ENCODE data around the gene REV1.

REV1 gene

DNA sequence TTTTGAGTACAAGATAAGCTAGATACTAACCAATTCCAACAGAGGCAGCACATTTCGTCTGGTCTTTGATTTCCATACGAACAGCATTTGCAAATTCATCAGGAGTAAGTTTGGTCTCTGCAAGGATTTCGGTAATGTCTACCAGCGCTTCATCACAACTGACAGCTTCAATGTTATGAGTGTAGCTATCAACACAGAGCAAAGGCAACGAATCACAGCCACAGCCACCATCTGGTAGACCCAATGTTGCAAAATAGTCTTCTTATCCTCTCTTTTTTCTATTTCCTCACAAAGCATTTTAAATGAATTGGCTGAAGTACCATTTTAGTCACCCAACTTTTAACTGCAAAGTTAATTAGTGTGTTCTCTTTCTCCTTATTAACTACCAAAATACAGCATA, 68.3 kb downstream of the REV1 start:
- intact Hi-C loops (cut with micrococcal nuclease): no loop called here
- H3K27ac Mint-ChIP-seq: no peak overlapping the region

DNA sequence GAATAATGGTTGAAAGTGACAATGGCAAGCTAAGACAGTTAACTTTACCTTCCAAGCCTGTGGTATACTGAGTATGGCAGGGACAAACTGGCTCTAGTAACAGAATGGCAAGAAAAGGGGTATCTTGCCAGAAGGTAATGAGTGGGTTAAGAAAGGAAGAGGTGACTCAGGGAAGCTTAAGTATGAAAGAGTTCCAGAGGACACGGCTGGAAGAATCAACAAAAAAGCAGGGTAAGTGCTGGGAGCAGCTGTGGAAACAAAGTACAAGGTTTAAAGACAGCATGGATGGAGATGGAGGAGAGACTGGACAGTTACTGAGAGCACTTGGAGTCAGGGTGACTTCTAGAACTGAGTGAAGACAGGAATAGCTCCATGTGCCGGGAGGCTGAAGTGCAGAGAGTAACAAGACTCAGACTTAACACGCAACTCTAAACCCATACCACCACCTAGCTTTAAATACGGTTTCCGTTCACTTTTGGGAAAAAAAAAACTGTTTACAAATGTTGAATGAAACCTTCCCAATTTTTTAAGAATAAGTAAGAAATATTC, 69.0 kb downstream of the REV1 start:
- Mint-ChIP-seq H3K27me3 (no peaks in the 10 kb centered on the region), H3K4me3 (no peak overlapping the region), H3K27ac (no peak overlapping the region), H3K9me3 (no peaks in the 10 kb centered on the region), H3K36me3 (ENCODE audit: low read depth) (peaks cover 83% of the 10 kb centered on the region), H3K4me1 (ENCODE audit: low read depth) (peaks cover 9% of the 10 kb centered on the region)
- intact Hi-C loops (cut with micrococcal nuclease): no loop called here

More for the DNA sequence above, 68.3 kb downstream of the REV1 start:
- Mint-ChIP-seq H3K9me3 (no peaks in the 10 kb centered on the region), H3K4me1 (ENCODE audit: low read depth) (peaks cover 9% of the 10 kb centered on the region), H3K4me3 (no peak overlapping the region), H3K36me3 (ENCODE audit: low read depth) (peaks cover 81% of the 10 kb centered on the region), H3K27me3 (no peaks in the 10 kb centered on the region)

DNA sequence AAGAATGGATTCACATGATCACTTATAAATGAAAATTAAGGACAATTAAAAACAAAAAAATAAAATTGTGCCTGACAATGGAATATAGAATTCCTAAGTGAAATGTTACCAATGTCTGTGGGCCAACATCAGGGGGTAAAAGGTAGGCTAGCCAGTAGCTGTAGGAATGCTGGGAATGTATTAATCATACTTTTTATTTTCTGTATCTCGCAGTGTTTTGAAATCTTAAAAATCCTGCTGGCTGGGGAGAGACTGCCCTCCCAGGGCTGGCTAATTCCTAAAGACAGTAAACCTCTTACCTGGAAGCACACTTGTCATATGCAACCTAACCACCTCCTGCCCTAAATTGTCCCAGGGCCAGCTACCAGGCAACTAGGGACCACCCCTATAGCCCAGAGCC, 69.8 kb downstream of the REV1 start:
- H3K27me3 Mint-ChIP-seq: no peaks in the 10 kb centered on the region
- peaks cover 10% of the 10 kb centered on the region for H3K4me1 Mint-ChIP-seq (ENCODE audit: low read depth)
- peaks cover 85% of the 10 kb centered on the region for H3K36me3 Mint-ChIP-seq (ENCODE audit: low read depth)
- intact Hi-C loops (cut with micrococcal nuclease): no loop called here
- H3K27ac Mint-ChIP-seq: peak overlapping the region; percentile 6
- no peaks in the 10 kb centered on the region for H3K9me3 Mint-ChIP-seq
- no peak overlapping the region for H3K4me3 Mint-ChIP-seq

DNA sequence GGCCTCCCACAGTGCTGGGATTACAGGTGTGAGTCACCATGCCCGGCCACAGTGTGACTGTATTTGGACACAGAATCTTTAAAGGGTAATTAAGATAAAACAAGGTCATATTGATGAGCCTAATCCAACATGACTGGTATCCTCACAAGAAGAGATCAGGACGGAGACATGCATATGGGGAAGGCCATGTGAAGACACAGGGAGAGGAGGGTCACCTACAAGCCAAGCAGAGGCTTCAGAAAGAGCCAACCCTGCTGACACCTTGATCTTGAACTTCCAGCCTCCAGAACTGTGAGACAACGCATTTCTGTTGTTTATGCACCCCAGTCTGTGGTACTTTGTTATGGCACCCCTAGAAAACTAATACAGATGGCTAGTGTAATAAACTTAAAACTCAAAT, 72.4 kb downstream of the REV1 start:
- Mint-ChIP-seq H3K4me1 (ENCODE audit: low read depth) (peaks cover 9% of the 10 kb centered on the region), H3K9me3 (no peaks in the 10 kb centered on the region), H3K36me3 (ENCODE audit: low read depth) (peaks cover 78% of the 10 kb centered on the region), H3K27ac (no peak overlapping the region), H3K4me3 (no peak overlapping the region), H3K27me3 (no peaks in the 10 kb centered on the region)
- intact Hi-C loops (cut with micrococcal nuclease): no loop called here

DNA sequence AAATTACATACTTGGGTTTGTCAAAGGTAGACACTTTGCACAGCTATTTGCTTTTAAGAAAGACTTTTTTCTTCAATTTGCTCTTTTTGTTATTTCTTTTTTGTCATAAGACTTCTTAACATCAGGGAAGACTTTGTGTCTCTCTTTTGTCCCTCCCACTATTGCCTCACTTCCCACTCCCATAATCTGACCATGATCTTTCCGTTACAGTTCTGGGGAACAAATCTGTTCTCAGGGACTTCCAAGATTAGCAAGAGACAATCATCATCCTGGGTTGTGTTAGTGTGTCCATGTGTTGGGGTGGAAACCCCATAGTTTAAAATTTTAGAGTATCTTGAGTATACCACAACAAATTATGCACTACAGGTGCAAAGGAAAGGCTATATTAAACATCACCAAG, 75.3 kb downstream of the REV1 start:
- no peaks in the 10 kb centered on the region for H3K27me3 Mint-ChIP-seq
- intact Hi-C loops (cut with micrococcal nuclease): no loop called here
- H3K4me1 Mint-ChIP-seq (ENCODE audit: low read depth): peaks cover 9% of the 10 kb centered on the region
- H3K36me3 Mint-ChIP-seq (ENCODE audit: low read depth): peaks cover 79% of the 10 kb centered on the region
- no peak overlapping the region for H3K4me3 Mint-ChIP-seq
- no peaks in the 10 kb centered on the region for H3K9me3 Mint-ChIP-seq
- no peak overlapping the region for H3K27ac Mint-ChIP-seq

DNA sequence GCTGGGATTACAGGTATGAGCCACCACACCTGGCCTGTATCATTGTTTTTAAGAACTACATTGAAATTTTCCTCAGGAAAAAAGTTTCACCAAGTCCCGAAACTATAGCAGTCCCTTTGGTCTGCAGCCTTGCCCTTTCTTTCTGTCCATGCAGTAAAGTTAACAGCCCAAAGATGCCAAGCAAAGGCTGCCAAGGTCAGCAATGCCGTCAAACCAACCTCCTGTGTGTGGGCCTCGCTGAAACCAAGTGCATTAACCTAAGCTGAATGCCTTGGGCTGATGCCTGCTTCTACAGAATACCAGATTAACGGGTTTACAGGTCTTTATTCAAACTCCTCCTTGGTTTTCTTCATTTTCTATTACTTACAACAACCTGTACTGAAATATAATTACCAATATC, 79.5 kb downstream of the REV1 start:
- no peak overlapping the region for H3K27ac Mint-ChIP-seq
- no peaks in the 10 kb centered on the region for H3K9me3 Mint-ChIP-seq
- no peaks in the 10 kb centered on the region for H3K27me3 Mint-ChIP-seq
- H3K4me1 Mint-ChIP-seq (ENCODE audit: low read depth): peaks cover 9% of the 10 kb centered on the region
- intact Hi-C loops (cut with micrococcal nuclease): no loop called here
- peaks cover 76% of the 10 kb centered on the region for H3K36me3 Mint-ChIP-seq (ENCODE audit: low read depth)
- H3K4me3 Mint-ChIP-seq: no peak overlapping the region

DNA sequence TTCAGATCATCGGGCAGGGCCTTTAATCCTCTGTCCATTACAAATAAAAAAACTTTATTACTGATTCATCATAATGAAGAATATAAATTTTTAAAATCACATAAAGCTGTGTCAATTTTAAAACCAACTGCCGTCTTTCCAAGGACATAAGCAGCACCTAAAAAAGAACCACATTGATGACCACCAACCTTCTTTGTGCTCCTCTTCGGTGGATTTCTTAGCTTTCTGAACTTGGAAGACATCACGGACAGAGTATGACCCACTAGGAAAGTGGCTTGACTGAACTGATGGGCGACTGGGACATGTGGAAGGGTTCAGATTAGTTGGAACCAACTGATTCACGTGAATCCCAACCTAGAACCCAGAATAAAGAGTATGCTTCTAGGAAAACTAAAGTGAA, 83.7 kb downstream of the REV1 start:
- peaks cover 89% of the 10 kb centered on the region for H3K36me3 Mint-ChIP-seq (ENCODE audit: low read depth)
- H3K4me3 Mint-ChIP-seq: no peak overlapping the region

DNA sequence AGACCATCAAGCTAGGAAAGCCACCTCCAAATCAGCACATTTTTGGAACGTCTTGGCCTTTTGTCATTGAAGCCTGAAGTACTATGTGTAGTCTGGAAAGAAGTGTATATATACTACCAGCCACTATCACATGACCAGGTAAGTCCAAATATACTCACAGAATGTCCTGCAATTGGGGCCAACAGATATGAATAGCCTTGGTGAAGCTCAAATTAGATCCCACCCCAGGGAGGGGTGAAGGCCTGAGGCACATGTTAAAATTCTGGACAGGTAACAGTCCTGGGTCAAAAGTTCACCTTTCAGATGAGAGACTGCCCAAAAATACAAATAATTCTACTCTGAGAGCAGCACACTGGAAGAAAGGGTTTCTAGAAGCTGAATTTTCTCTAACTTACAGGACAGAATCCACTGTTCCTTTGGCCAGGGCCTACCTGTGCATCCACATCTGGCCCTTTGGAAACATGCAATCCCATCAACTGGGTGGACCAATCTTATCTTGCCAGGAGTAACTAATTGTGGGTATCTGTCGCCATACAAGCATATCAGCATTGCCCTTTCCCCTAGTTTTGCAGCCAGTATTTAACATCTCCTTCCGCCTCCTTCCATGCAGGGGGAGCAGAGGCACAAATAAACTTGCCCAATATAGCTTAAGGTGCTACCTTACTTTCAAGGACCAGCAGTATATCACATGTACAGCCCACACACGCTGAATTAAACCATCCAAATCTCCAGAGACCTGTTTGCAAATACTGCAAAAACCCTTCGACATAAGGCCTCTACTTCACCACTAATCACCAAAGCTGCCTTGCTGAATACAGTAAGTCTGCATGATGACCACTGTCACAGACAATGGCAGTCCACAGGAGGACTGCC, 84.8 kb downstream of the REV1 start:
- no peak overlapping the region for H3K27ac Mint-ChIP-seq
- H3K4me1 Mint-ChIP-seq (ENCODE audit: low read depth): no peaks in the 10 kb centered on the region
- intact Hi-C loops (cut with micrococcal nuclease): no loop called here
- H3K27me3 Mint-ChIP-seq: no peaks in the 10 kb centered on the region
- peaks cover 85% of the 10 kb centered on the region for H3K36me3 Mint-ChIP-seq (ENCODE audit: low read depth)
- no peaks in the 10 kb centered on the region for H3K9me3 Mint-ChIP-seq
- H3K4me3 Mint-ChIP-seq: no peak overlapping the region

More for the DNA sequence above, 83.7 kb downstream of the REV1 start:
- H3K27me3 Mint-ChIP-seq: no peaks in the 10 kb centered on the region
- H3K9me3 Mint-ChIP-seq: no peaks in the 10 kb centered on the region
- intact Hi-C loops (cut with micrococcal nuclease): no loop called here
- H3K4me1 Mint-ChIP-seq (ENCODE audit: low read depth): no peaks in the 10 kb centered on the region
- no peak overlapping the region for H3K27ac Mint-ChIP-seq

DNA sequence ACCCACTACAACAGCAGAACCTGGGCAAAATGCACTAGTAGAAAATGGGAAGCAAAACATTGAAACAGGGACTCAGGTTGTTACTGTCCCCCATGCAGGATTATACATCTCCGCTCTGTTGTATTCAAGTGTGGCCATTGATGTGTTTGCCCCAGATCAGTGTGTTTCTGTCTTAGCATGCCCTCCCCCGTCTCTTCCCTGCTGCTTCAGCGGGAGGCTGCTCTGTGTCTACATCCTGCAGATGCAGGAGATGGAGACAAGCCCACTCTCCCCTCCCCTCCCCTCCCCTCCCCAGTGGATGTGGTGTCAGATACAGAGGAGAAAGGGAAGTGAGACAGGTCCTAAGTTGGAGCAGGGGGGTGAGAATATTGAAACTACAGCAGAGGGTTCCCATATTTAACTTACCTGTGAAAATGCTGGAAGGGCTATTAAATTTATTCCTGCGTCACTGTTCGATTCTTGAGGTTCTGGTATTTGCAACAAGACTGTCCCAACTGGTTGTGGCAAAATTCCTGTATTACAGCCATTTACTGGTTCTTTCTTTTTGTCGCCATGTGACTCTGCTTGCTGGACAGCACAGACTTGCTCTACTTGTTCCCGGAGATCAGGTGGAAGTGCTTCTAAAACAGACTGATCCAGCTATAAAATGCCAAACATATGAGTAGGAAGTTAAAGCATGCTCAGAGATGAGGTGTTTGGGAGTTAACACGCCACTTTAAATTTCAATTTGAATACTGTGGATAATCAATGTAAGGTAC, 85.6 kb downstream of the REV1 start:
- peaks cover 85% of the 10 kb centered on the region for H3K36me3 Mint-ChIP-seq (ENCODE audit: low read depth)
- no peaks in the 10 kb centered on the region for H3K4me1 Mint-ChIP-seq (ENCODE audit: low read depth)
- H3K27ac Mint-ChIP-seq: no peak overlapping the region

DNA sequence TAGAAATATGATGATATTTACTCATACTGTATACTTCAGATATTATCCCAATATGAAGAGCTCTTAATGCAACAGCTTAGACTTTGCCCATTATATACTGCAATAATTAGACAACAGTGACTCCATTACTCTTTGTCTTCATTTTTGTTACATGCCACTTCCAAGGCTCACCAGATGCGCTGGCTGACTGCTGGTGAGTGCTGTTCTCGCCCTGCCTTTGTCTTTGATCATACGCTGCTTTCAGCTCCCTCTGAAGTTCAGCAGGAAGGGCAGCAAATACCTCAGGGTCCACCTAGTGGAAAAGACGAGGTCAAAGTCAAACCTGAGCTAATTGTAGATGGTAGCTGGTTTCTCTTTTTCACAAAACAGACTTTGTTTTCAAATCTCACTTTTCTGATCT, 86.3 kb downstream of the REV1 start:
- Mint-ChIP-seq H3K27me3 (no peaks in the 10 kb centered on the region), H3K36me3 (ENCODE audit: low read depth) (peaks cover 92% of the 10 kb centered on the region), H3K9me3 (no peaks in the 10 kb centered on the region), H3K4me1 (ENCODE audit: low read depth) (no peaks in the 10 kb centered on the region), H3K4me3 (no peak overlapping the region), H3K27ac (no peak overlapping the region)
- intact Hi-C loops (cut with micrococcal nuclease): no loop called here

More for the DNA sequence above, 85.6 kb downstream of the REV1 start:
- Mint-ChIP-seq H3K9me3 (no peaks in the 10 kb centered on the region), H3K4me3 (no peak overlapping the region), H3K27me3 (no peaks in the 10 kb centered on the region)
- intact Hi-C loops (cut with micrococcal nuclease): no loop called here

DNA sequence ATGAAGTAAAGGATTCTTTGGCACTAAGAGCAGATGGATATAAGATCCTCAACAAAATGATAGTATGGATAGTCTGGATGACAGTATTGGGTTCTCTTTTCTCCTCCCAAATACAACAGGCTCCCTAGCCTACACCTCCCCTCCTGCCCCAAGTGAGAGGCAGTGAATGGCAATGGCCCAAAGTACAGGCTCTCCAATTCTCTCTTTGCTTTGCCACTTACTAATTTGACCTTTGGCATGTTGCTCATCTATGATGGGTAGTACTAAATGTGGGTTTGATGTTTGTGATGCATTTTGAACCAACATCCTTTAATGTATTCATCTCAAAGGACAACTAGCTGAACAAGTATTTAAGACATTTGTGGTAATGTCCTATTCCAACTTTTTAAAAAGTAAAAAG, 86.7 kb downstream of the REV1 start:
- H3K4me3 Mint-ChIP-seq: no peak overlapping the region
- H3K27me3 Mint-ChIP-seq: no peaks in the 10 kb centered on the region
- H3K9me3 Mint-ChIP-seq: no peaks in the 10 kb centered on the region
- H3K4me1 Mint-ChIP-seq (ENCODE audit: low read depth): no peaks in the 10 kb centered on the region
- peaks cover 92% of the 10 kb centered on the region for H3K36me3 Mint-ChIP-seq (ENCODE audit: low read depth)
- no peak overlapping the region for H3K27ac Mint-ChIP-seq
- intact Hi-C loops (cut with micrococcal nuclease): no loop called here

DNA sequence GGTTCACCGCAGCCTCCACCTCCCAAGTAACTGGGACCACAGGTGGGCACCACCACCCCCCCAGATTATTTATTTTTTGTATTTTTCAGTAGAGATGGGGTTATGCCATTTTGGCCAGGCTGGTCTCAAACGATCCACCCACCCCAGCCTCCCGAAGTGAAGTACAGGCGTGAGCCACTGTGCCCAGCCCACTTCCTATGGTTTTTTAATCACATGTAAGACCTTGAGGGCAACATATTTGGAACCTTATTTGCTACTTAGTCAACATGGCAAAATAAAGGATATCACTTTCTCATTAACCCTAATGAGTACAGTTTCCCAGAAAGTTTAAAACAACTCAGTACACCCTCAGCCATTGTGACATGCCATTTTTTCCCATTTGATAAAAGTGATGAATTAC, 88.0 kb downstream of the REV1 start:
- H3K4me1 Mint-ChIP-seq (ENCODE audit: low read depth): no peaks in the 10 kb centered on the region
- H3K27ac Mint-ChIP-seq: no peak overlapping the region
- H3K27me3 Mint-ChIP-seq: no peaks in the 10 kb centered on the region
- H3K36me3 Mint-ChIP-seq (ENCODE audit: low read depth): peaks cover 95% of the 10 kb centered on the region
- H3K9me3 Mint-ChIP-seq: no peaks in the 10 kb centered on the region
- H3K4me3 Mint-ChIP-seq: no peak overlapping the region
- intact Hi-C loops (cut with micrococcal nuclease): no loop called here

DNA sequence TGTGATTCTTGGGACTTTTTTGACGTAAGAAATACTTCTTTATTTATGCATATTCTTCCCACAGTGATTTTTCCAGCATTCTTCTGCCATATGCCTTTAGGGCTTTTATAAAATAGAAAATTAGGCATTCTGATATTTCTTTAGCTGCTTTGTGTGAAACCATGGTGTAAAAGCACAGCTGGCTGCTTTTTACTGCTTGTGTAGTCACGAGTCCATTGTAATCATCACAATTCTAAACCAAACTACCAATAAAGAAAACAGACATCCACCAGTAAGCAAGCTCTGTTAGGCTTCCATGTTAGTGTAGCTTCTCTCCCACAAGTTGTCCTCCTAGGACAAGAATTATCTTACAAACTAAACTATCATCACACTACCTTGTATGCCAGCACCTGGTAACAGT, 90.0 kb downstream of the REV1 start:
- H3K27ac Mint-ChIP-seq: no peak overlapping the region
- no peaks in the 10 kb centered on the region for H3K27me3 Mint-ChIP-seq
- H3K9me3 Mint-ChIP-seq: no peaks in the 10 kb centered on the region
- no peak overlapping the region for H3K4me3 Mint-ChIP-seq
- H3K36me3 Mint-ChIP-seq (ENCODE audit: low read depth): peaks cover 95% of the 10 kb centered on the region
- intact Hi-C loops (cut with micrococcal nuclease): no loop called here
- H3K4me1 Mint-ChIP-seq (ENCODE audit: low read depth): no peaks in the 10 kb centered on the region

DNA sequence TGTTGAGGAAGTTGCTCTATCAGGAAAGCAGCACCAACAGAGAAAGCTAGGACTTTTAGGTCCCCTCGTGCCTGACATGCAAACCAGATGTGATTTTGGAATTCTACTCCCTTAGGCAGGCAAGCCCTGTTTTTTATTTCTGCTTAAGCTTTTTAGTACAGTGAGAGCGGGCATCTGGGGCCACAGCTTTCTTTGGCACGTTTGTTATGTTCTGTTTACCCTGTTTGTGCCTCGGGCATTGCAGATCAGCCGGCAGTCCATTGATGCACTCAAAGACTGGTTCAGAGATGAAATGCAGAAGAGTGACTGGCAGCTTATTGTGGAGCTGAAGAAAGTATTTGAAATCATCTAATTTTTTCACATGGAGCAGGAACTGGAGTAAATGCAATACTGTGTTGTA, 90.8 kb downstream of the REV1 start:
- Mint-ChIP-seq H3K27ac (no peak overlapping the region), H3K27me3 (no peaks in the 10 kb centered on the region), H3K36me3 (ENCODE audit: low read depth) (peaks cover 95% of the 10 kb centered on the region), H3K9me3 (no peaks in the 10 kb centered on the region), H3K4me3 (no peak overlapping the region), H3K4me1 (ENCODE audit: low read depth) (no peaks in the 10 kb centered on the region)
- intact Hi-C loops (cut with micrococcal nuclease): no loop called here
